ENCODE measurements around the gene ADARB2. TPM values are rescaled to one million over a fixed set of nuclear protein-coding genes. Genes with fewer than 3 reads are reported as not detected.

The ADARB2 gene
- total and polyA plus RNA-seq, 8 donors, result 0.41 to 0.92 (median 0.76) TPM

DNA sequence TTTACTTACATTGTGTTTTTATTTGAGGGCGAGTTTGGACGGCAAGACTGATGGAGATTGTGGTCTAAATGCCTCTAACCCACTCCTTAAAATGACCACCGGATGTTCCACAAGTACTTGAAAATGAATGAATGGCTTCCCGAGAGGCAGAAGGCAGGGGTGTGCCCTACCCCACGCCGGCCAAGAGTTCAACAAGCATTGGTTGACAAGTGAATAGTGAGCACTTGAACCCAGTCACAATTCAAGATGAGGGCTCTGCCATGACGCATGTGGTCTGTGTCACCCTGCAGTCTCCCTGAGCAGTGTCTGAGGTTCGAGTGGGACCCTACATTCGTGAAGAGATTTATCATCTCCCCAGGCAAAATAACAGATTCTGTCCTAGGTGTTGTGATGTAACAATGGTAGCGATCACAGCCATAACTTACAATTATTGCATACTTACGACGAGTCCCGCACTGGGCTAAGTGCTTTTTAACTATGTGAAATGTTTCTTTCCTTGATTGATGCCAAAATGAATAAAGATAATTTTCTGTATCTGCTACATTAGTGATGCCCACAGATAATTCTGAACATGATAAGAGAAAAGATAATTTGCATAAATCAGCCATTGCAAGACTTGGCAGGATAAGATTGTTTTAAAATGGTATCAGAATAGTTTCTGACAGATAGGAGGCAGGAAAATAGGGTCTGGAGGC lies 375.8 kb downstream of the ADARB2 start:
- DNase-seq, result no peak
- intact Hi-C loops (cut with DNase I), result no loop called here
- TF ChIP-seq, protein P1, sequence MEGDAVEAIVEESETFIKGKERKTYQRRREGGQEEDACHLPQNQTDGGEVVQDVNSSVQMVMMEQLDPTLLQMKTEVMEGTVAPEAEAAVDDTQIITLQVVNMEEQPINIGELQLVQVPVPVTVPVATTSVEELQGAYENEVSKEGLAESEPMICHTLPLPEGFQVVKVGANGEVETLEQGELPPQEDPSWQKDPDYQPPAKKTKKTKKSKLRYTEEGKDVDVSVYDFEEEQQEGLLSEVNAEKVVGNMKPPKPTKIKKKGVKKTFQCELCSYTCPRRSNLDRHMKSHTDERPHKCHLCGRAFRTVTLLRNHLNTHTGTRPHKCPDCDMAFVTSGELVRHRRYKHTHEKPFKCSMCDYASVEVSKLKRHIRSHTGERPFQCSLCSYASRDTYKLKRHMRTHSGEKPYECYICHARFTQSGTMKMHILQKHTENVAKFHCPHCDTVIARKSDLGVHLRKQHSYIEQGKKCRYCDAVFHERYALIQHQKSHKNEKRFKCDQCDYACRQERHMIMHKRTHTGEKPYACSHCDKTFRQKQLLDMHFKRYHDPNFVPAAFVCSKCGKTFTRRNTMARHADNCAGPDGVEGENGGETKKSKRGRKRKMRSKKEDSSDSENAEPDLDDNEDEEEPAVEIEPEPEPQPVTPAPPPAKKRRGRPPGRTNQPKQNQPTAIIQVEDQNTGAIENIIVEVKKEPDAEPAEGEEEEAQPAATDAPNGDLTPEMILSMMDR (IDR thresholded peaks at IDR 0.05), result no peak
- no peak for ATAC-seq
- Histone ChIP-seq H3K4me1 (no peaks in the 10 kb centered on the region), H3K9me3 (no peaks in the 10 kb centered on the region), H3K27ac (no peak overlapping the region), H3K27me3 (peaks cover 19 to 77% of the 10 kb centered on the region in 2 donors), H3K4me3 (no peak overlapping the region), H3K36me3 (no peaks in the 10 kb centered on the region)

- ATAC-seq, result peak; percentile 37
- no peak overlapping the region for H3K27ac ChIP-seq
Observed at GRCh38 chr10:1360558-1361164, 376.7 kb downstream of the ADARB2 start.

DNA sequence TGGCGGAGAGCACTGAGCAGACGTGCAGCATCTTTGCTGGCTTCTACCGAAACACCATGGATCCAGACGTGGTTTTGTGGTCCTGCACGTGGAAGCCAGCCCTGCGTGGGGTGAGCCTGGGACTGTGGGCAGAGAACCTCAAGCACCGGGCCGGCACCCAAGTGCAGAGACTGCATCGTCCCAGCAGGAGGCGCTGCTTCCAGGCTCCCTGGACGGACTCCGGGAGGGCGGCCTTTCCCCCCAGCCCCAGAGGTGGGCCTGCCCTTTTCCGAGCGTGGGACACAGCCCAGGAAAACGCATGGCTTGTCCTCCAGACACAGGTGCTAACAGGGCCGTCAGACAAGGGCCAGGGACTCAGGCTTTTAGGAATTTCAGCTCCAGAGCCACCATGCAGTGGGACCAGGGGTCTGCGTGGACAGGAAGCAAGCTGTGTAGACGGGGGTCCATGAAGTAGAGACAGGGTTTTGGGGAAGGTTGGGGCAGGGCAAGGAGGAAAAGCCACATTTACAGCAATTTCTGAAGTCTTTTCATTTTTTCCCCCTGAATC lies 377.2 kb downstream of the ADARB2 start:
- Histone ChIP-seq H3K4me3 (no peak overlapping the region), H3K9me3 (no peaks in the 10 kb centered on the region), H3K27me3 (peaks cover 19 to 82% of the 10 kb centered on the region in 2 donors), H3K27ac (no peak overlapping the region), H3K4me1 (no peaks in the 10 kb centered on the region), H3K36me3 (no peaks in the 10 kb centered on the region)
- no peak for DNase-seq
- TF ChIP-seq, protein P1 (IDR thresholded peaks at IDR 0.05), result no peak
- no peak for ATAC-seq
- intact Hi-C loops (cut with DNase I), result no loop called here

More at GRCh38 chr10:1360558-1361164, 376.7 kb downstream of the ADARB2 start:
- H3K4me1 ChIP-seq, result no peaks in the 10 kb centered on the region
- H3K4me3 ChIP-seq, result no peak overlapping the region
- TF ChIP-seq, protein P1 (IDR thresholded peaks at IDR 0.05), result no peak
- DNase-seq, result peak in 1 of 4 donors; percentile 19
- intact Hi-C loops (cut with DNase I), result no loop called here
- H3K27me3 ChIP-seq, result peaks cover 19 to 77% of the 10 kb centered on the region in 2 donors
- H3K36me3 ChIP-seq, result no peaks in the 10 kb centered on the region
- H3K9me3 ChIP-seq, result no peaks in the 10 kb centered on the region

DNA sequence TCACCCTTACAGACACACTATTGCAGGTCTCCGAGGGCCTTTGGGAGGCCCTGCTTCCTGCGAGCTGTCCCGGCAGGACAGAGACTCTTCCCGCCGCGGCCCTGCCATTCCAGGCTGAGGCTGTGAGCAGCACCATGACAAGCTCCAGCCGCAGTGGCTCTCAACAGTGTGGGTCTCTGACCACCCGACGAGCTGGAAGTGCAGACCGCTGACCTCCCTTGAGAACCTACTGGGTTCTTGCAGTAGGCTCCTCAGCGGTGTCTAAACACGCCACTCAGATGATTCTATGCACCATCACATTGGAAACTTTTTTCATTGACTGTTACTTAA lies 377.7 kb downstream of the ADARB2 start:
- H3K4me3 ChIP-seq, result no peak overlapping the region
- TF ChIP-seq, protein P1 (IDR thresholded peaks at IDR 0.05), result no peak
- no peaks in the 10 kb centered on the region for H3K4me1 ChIP-seq
- ATAC-seq, result no peak
- no peaks in the 10 kb centered on the region for H3K36me3 ChIP-seq
- no peak overlapping the region for H3K27ac ChIP-seq
- no peaks in the 10 kb centered on the region for H3K9me3 ChIP-seq
- peaks cover 19 to 83% of the 10 kb centered on the region in 2 donors for H3K27me3 ChIP-seq
- intact Hi-C loops (cut with DNase I), result no loop called here
- no peak for DNase-seq

DNA sequence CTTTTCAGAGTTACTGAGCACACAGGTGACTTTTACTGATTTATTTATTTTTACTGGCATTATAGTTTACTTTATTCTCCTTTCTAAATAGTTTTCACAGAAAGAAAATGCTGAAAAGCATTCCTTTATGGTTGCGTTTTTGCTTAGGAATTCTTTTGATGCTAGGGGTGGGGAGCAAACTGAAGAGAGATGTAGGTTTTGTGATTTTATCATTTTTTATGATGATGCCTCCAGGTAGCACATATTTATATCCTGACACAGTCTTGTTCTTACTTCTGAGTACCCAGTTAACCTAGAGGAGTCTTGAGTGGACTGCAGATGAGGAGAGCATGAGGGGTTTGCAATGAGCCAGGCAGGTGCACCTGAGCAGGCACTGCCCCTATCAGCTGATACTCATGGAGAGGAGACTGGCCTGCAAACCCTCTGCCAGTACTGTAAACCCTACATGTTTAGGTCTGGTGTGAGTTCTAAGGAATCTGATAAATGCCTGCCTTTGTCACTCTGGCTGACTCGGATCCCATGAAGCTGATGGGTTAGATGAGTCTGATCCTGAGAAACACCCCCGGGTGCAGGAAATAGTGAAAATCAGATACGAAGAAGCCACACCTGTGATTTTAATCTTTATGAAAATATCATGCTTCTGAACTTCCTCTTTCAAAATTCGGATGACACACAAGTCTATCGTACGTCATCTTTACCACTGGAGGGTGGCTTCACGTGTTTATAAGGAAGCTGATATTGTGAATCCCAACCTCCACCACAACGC lies 378.3 kb downstream of the ADARB2 start:
- peaks cover 19 to 79% of the 10 kb centered on the region in 2 donors for H3K27me3 ChIP-seq
- no peak overlapping the region for H3K4me3 ChIP-seq

More for the DNA sequence above, 378.3 kb downstream of the ADARB2 start:
- H3K27ac ChIP-seq, result no peak overlapping the region
- no peaks in the 10 kb centered on the region for H3K4me1 ChIP-seq
- intact Hi-C loops (cut with DNase I), result no loop called here
- no peaks in the 10 kb centered on the region for H3K36me3 ChIP-seq
- TF ChIP-seq, protein P1 (IDR thresholded peaks at IDR 0.05), result no peak
- DNase-seq (no peak), ATAC-seq (no peak)
- H3K9me3 ChIP-seq, result no peaks in the 10 kb centered on the region
